Spleen (tissue), 7 donors: ENCODE measurements around the gene RIMS1.

Source experiments
- CTCF ChIP-seq, 11 experiments: fragments of 200-600 bp in 7 of 11; fragments of 450-650 bp in 4 of 11; sonication (generic) in 4 of 11; IDR thresholded peaks in 8 of 11; conservative IDR thresholded peaks in 3 of 11; 1 replicate in 7 of 11; 2 replicates in 4 of 11; pipeline versions ENCODE4 v1.4.0 to v1.8.0; 2016 to 2021; ENCODE audit warnings: antibody characterized with exemption in 11 of 11, inconsistent platforms in 4 of 11, mild to moderate bottlenecking in 1 of 11
- POLR2A ChIP-seq, 3 donors: fragments of 450-650 bp; IDR thresholded peaks; one replicate each; pipeline ENCODE4 v1.5.1; 2017; ENCODE audit warnings: antibody characterized with exemption in 3 of 3, mild to moderate bottlenecking in 1 of 3
- donor health status: DM: no; HTN: no; CAD: no; lungs with moderate emphysema.
- donor health status: DM: no; HTN: no; CAD: no.
- donor health status: DM: no; HTN: no; CAD: no.

- TF ChIP-seq CTCF (IDR thresholded peaks at IDR 0.05 in 8 of 11, conservative IDR thresholded peaks at IDR 0.05 in 3 of 11) (no peak), POLR2A (IDR thresholded peaks at IDR 0.05) (no peak)
These were observed 163.0 kb downstream of the RIMS1 start for GRCh38 chr6:72049376-72049775.
